Measurements from ENCODE around the gene OXCT2. TPM values are rescaled to one million over a fixed set of nuclear protein-coding genes. Genes with fewer than 3 reads are reported as not detected.
"Not testable (repeated sequence)": the region's sequence is repeated elsewhere in the genome, so short reads cannot be mapped to it uniquely, and the experiment has no call there.

The OXCT2 gene
- total RNA-seq, 1 experiment from 2014 or later, result 2.3 TPM

- TF ChIP-seq, protein P1, sequence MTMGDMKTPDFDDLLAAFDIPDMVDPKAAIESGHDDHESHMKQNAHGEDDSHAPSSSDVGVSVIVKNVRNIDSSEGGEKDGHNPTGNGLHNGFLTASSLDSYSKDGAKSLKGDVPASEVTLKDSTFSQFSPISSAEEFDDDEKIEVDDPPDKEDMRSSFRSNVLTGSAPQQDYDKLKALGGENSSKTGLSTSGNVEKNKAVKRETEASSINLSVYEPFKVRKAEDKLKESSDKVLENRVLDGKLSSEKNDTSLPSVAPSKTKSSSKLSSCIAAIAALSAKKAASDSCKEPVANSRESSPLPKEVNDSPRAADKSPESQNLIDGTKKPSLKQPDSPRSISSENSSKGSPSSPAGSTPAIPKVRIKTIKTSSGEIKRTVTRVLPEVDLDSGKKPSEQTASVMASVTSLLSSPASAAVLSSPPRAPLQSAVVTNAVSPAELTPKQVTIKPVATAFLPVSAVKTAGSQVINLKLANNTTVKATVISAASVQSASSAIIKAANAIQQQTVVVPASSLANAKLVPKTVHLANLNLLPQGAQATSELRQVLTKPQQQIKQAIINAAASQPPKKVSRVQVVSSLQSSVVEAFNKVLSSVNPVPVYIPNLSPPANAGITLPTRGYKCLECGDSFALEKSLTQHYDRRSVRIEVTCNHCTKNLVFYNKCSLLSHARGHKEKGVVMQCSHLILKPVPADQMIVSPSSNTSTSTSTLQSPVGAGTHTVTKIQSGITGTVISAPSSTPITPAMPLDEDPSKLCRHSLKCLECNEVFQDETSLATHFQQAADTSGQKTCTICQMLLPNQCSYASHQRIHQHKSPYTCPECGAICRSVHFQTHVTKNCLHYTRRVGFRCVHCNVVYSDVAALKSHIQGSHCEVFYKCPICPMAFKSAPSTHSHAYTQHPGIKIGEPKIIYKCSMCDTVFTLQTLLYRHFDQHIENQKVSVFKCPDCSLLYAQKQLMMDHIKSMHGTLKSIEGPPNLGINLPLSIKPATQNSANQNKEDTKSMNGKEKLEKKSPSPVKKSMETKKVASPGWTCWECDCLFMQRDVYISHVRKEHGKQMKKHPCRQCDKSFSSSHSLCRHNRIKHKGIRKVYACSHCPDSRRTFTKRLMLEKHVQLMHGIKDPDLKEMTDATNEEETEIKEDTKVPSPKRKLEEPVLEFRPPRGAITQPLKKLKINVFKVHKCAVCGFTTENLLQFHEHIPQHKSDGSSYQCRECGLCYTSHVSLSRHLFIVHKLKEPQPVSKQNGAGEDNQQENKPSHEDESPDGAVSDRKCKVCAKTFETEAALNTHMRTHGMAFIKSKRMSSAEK (CRISPR knock-in tag; IDR thresholded peaks at IDR 0.05; ENCODE audit: borderline replicate concordance), result 0 out of 2 replicates have a peak, but pooled peaks have one; percentile 46
- TF ChIP-seq RELA (CRISPR knock-in tag; IDR thresholded peaks at IDR 0.05; ENCODE audit: borderline replicate concordance) (peak; percentile 76; the same call in 1 of the 2 replicates), SP1 (CRISPR knock-in tag; conservative IDR thresholded peaks at IDR 0.05) (peak; percentile 59), FOXK1 (CRISPR knock-in tag; IDR thresholded peaks at IDR 0.05) (peak; percentile 67), ZNF219 (CRISPR knock-in tag; IDR thresholded peaks at IDR 0.05; ENCODE audit: borderline replicate concordance) (peak; percentile 60; the same call in 1 of the 2 replicates), ERG (CRISPR knock-in tag; IDR thresholded peaks at IDR 0.05) (no peak), IRF2 (CRISPR knock-in tag; IDR thresholded peaks at IDR 0.05; ENCODE audit: borderline replicate concordance, low read depth) (peak; percentile 82; the same call in 1 of the 2 replicates), ZBTB43 (CRISPR knock-in tag; IDR thresholded peaks at IDR 0.05) (peak; percentile 65; the same call in 1 of the 2 replicates), OVOL2 (CRISPR knock-in tag; IDR thresholded peaks at IDR 0.05; ENCODE audit: borderline replicate concordance) (no peak)
These were observed 17.8 kb upstream of the OXCT2 start, which contains the start of gene BMP8B (continued) for GRCh38 chr1:39788758-39789570.

DNA sequence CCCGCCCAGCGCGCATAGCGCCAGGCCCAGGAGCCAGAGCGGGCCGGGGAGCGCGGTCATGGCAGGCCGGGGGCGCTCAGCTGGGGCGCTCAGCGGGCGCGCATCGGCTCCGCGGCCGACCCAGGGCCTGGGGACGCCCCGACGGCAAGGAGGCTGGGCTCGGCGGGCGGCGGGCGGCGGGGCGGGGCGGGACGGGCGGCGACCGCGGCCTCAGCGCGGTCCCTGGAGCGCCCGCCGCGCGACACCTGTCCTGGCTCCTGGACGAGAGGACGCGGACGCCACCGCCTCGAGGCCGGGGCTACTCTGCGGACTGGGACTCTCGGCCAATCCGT lies 17.2 kb upstream of the OXCT2 start:
- Mint-ChIP-seq H3K4me1 (peaks cover 9% of the 10 kb centered on the region), H3K27me3 (ENCODE audit: low read depth) (peaks cover 77% of the 10 kb centered on the region), H3K4me3 (no peak overlapping the region), H3K27ac (no peak overlapping the region), H3K9me3 (no peaks in the 10 kb centered on the region), H3K36me3 (no peaks in the 10 kb centered on the region)
- no peak for TF ChIP-seq ZNF512 (CRISPR knock-in tag; IDR thresholded peaks at IDR 0.05; ENCODE audit: borderline replicate concordance)
- TF ChIP-seq, protein P2, sequence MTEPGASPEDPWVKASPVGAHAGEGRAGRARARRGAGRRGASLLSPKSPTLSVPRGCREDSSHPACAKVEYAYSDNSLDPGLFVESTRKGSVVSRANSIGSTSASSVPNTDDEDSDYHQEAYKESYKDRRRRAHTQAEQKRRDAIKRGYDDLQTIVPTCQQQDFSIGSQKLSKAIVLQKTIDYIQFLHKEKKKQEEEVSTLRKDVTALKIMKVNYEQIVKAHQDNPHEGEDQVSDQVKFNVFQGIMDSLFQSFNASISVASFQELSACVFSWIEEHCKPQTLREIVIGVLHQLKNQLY (CRISPR knock-in tag; IDR thresholded peaks at IDR 0.05), result no peak
- TF ChIP-seq PRRX2 (CRISPR knock-in tag; IDR thresholded peaks at IDR 0.05), result no peak
- TF ChIP-seq RORB (CRISPR knock-in tag; IDR thresholded peaks at IDR 0.05), result no peak
- TF ChIP-seq ZNF219 (CRISPR knock-in tag; IDR thresholded peaks at IDR 0.05; ENCODE audit: borderline replicate concordance), result no peak
- TF ChIP-seq, protein P3, sequence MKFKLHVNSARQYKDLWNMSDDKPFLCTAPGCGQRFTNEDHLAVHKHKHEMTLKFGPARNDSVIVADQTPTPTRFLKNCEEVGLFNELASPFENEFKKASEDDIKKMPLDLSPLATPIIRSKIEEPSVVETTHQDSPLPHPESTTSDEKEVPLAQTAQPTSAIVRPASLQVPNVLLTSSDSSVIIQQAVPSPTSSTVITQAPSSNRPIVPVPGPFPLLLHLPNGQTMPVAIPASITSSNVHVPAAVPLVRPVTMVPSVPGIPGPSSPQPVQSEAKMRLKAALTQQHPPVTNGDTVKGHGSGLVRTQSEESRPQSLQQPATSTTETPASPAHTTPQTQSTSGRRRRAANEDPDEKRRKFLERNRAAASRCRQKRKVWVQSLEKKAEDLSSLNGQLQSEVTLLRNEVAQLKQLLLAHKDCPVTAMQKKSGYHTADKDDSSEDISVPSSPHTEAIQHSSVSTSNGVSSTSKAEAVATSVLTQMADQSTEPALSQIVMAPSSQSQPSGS (CRISPR knock-in tag; IDR thresholded peaks at IDR 0.05; ENCODE audit: borderline replicate concordance, low read depth), result no peak
- TF ChIP-seq HMGXB4 (CRISPR knock-in tag; IDR thresholded peaks at IDR 0.05), result no peak
- no peak for TF ChIP-seq OVOL2 (CRISPR knock-in tag; IDR thresholded peaks at IDR 0.05; ENCODE audit: borderline replicate concordance)
- POLR2A ChIA-PET, result no interaction called here
- ATAC-seq (no peak; the same call in none of the 2 replicates), DNase-seq (ENCODE audit: low spot score) (no peak)
- CTCF ChIA-PET, result interaction anchor here (0.5 to 3.2 kb wide), 7 partner anchors 10 to 131 kb away, joined by 3 to 17 read pairs (median 3); no protein-coding TSS in a partner anchor

- H3K36me3 Mint-ChIP-seq; DNase-seq (ENCODE audit: low spot score); POLR2A ChIA-PET; H3K4me1 Mint-ChIP-seq; H3K27ac Mint-ChIP-seq; H3K9me3 Mint-ChIP-seq: not testable (repeated sequence)
- peak; percentile 9 for ATAC-seq
- Mint-ChIP-seq H3K4me3 (peak overlapping the region; percentile 46), H3K27me3 (ENCODE audit: low read depth) (peaks cover 77% of the 10 kb centered on the region)
- CTCF ChIA-PET, result interaction anchor here (0.5 to 3.2 kb wide), 5 partner anchors 11 to 130 kb away, joined by 3 to 17 read pairs (median 5); no protein-coding TSS in a partner anchor
These were observed 16.8 kb upstream of the OXCT2 start for GRCh38 chr1:39787964-39788363.
